K562 (cell line): ENCODE results near the gene CNTD1.

ENCODE experiments used
- EGR1 ChIP-seq: fragments of 450-650 bp; conservative IDR thresholded peaks from 2 replicates; pipeline ENCODE4 v1.6.1; 2017; ENCODE audit warnings: mild to moderate bottlenecking
- EZH2 ChIP-seq: IDR thresholded peaks from 2 replicates; pipeline ENCODE4 v1.6.1; 2012; ENCODE audit warnings: low read depth, mild to moderate bottlenecking, inconsistent platforms, low read length, borderline replicate concordance
- ZNF384 ChIP-seq: IDR thresholded peaks from 2 replicates; pipeline ENCODE4 v1.6.1; 2012; ENCODE audit warnings: low read depth, low read length, improper control_type of control experiment
- ZZZ3 ChIP-seq: fragments of 450-650 bp; IDR thresholded peaks from 2 replicates; pipeline ENCODE4 v1.6.1; 2016; ENCODE audit warnings: antibody characterized with exemption, mild to moderate bottlenecking, moderate library complexity
- TF ChIP-seq, protein P1 (sequence below): sonication (generic); formaldehyde crosslinking; IDR thresholded peaks from 2 replicates; pipeline ENCODE4 v1.8.1; 2023; ENCODE audit warnings: mild to moderate bottlenecking, missing genetic modification reagents
- TF ChIP-seq, protein P2 (sequence below): sonication (generic); formaldehyde crosslinking; IDR thresholded peaks from 2 replicates; pipeline ENCODE4 v1.9.0; 2022; ENCODE audit warnings: mild to moderate bottlenecking, missing genetic modification reagents

DNA sequence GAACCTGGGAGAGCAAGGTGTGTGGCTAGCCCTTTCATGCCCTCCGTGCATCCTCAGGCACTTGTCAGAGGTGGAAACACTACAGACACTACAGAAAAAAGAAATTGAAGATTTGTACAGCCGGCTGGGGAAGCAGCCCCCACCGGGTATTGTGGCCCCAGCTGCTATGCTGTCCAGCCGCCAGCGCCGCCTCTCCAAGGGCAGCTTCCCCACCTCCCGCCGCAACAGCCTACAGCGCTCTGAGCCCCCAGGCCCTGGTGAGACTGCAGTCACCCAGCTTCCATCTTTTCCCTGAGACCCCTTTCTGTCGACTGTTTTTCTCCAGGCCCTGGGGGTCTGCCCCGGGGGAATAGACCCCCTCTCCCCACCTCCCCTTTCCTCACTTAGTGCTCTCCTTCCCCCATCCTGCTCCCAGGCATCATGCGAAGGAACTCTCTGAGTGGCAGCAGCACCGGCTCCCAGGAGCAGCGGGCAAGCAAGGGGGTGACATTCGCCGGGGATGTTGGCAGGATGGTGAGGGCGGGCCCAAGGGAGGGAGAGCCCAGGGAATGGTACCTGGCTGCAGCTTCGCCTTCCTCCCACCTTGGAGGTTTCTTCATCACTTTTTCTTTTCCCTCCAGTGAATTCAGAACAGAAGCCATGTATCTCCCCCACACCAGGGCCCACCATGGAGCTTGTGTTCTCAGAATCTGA lies 2.4 kb upstream of the CNTD1 start:
- no peak for TF ChIP-seq EGR1
- TF ChIP-seq, protein P1, sequence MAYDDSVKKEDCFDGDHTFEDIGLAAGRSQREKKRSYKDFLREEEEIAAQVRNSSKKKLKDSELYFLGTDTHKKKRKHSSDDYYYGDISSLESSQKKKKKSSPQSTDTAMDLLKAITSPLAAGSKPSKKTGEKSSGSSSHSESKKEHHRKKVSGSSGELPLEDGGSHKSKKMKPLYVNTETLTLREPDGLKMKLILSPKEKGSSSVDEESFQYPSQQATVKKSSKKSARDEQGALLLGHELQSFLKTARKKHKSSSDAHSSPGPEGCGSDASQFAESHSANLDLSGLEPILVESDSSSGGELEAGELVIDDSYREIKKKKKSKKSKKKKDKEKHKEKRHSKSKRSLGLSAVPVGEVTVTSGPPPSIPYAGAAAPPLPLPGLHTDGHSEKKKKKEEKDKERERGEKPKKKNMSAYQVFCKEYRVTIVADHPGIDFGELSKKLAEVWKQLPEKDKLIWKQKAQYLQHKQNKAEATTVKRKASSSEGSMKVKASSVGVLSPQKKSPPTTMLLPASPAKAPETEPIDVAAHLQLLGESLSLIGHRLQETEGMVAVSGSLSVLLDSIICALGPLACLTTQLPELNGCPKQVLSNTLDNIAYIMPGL: no peak
- TF ChIP-seq ZNF384: no peak
- TF ChIP-seq ZZZ3: no peak
- TF ChIP-seq EZH2: no peak
- TF ChIP-seq, protein P2, sequence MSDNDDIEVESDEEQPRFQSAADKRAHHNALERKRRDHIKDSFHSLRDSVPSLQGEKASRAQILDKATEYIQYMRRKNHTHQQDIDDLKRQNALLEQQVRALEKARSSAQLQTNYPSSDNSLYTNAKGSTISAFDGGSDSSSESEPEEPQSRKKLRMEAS (CRISPR knock-in tag): no peak
